22Rv1 (cell line): Measurements from ENCODE around the gene DLL1.

Experiments
- H3K27ac ChIP-seq: fragments of 450-650 bp; 2 replicates; pipeline ENCODE4 v1.5.1; 2017
- CTCF ChIP-seq: fragments of 450-650 bp; IDR thresholded peaks from 2 replicates; pipeline ENCODE4 v1.5.1; 2017; ENCODE audit warnings: mild to moderate bottlenecking
- ZFX ChIP-seq: fragments of 450-650 bp; IDR thresholded peaks from 2 replicates; pipeline ENCODE4 v1.6.1; 2017; ENCODE audit warnings: antibody characterized with exemption, borderline replicate concordance

DLL1 gene

GRCh38 chr6:170301184-170301583 is 10.3 kb upstream of the DLL1 start:
- no peak overlapping the region for H3K27ac ChIP-seq
- TF ChIP-seq ZFX (no peak), CTCF (no peak)

GRCh38 chr6:170298688-170299087 is 7.8 kb upstream of the DLL1 start:
- no peak overlapping the region for H3K27ac ChIP-seq
- TF ChIP-seq ZFX (no peak), CTCF (no peak)

- TF ChIP-seq ZFX: no peak
- no peak for TF ChIP-seq CTCF
- H3K27ac ChIP-seq: no peak overlapping the region
These were observed 6.9 kb upstream of the DLL1 start for GRCh38 chr6:170297576-170298330.

- no peak overlapping the region for H3K27ac ChIP-seq
- TF ChIP-seq CTCF (no peak), ZFX (no peak)
These were observed 6.1 kb upstream of the DLL1 start for GRCh38 chr6:170296746-170297575.

- H3K27ac ChIP-seq: no peak overlapping the region
- TF ChIP-seq ZFX (no peak), CTCF (no peak)
These were observed 5.5 kb upstream of the DLL1 start for GRCh38 chr6:170296423-170296745.

- no peak for TF ChIP-seq CTCF
- no peak overlapping the region for H3K27ac ChIP-seq
These were observed 4.9 kb upstream of the DLL1 start for GRCh38 chr6:170295510-170296422.
